ENCODE data around the gene TGFBR1. TPM values are rescaled to one million over a fixed set of nuclear protein-coding genes. Genes with fewer than 3 reads are reported as not detected.
A peak's percentile ranks its signal among the peaks of the same experiment; 100 is the strongest.

The TGFBR1 gene
- total RNA-seq, 6 donors from 2014 or later = 13.6 to 63.1 (median 37.9) TPM

GRCh38 chr9:99169086-99169485 is 64.2 kb downstream of the TGFBR1 start:
- DNase-seq (no peak), ATAC-seq (ENCODE audit: low FRiP score in 2 of 2) (no peak)
- TF ChIP-seq EP300 (IDR thresholded peaks at IDR 0.05) (no peak), POLR2A (IDR thresholded peaks at IDR 0.05) (no peak), POLR2AphosphoS5 (IDR thresholded peaks at IDR 0.05) (no peak)
- TF ChIP-seq, protein P1, sequence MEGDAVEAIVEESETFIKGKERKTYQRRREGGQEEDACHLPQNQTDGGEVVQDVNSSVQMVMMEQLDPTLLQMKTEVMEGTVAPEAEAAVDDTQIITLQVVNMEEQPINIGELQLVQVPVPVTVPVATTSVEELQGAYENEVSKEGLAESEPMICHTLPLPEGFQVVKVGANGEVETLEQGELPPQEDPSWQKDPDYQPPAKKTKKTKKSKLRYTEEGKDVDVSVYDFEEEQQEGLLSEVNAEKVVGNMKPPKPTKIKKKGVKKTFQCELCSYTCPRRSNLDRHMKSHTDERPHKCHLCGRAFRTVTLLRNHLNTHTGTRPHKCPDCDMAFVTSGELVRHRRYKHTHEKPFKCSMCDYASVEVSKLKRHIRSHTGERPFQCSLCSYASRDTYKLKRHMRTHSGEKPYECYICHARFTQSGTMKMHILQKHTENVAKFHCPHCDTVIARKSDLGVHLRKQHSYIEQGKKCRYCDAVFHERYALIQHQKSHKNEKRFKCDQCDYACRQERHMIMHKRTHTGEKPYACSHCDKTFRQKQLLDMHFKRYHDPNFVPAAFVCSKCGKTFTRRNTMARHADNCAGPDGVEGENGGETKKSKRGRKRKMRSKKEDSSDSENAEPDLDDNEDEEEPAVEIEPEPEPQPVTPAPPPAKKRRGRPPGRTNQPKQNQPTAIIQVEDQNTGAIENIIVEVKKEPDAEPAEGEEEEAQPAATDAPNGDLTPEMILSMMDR (IDR thresholded peaks at IDR 0.05) = no peak
- WGBS, 2 donors = 68 to 92% methylated on average over 2 of the region's 2 CpGs
- H3K27me3 ChIP-seq = no peaks in the 10 kb centered on the region
- H3K4me3 ChIP-seq = no peak overlapping the region
- H3K36me3 ChIP-seq = no peaks in the 10 kb centered on the region
- H3K4me1 ChIP-seq = no peaks in the 10 kb centered on the region
- H3K27ac ChIP-seq = no peak overlapping the region
- no peaks in the 10 kb centered on the region for H3K9me3 ChIP-seq

GRCh38 chr9:99169982-99170761 is 65.3 kb downstream of the TGFBR1 start:
- no peak for DNase-seq
- no peak for TF ChIP-seq EP300 (IDR thresholded peaks at IDR 0.05)
- H3K4me3 ChIP-seq = no peak overlapping the region
- WGBS, 2 donors = 62 to 66% methylated on average over 9 to 10 of the region's 10 CpGs
- no peaks in the 10 kb centered on the region for H3K4me1 ChIP-seq
- no peaks in the 10 kb centered on the region for H3K36me3 ChIP-seq
- H3K9me3 ChIP-seq = no peaks in the 10 kb centered on the region
- no peak overlapping the region for H3K27ac ChIP-seq
- no peak for ATAC-seq (ENCODE audit: low FRiP score in 2 of 2)
- no peaks in the 10 kb centered on the region for H3K27me3 ChIP-seq

DNA sequence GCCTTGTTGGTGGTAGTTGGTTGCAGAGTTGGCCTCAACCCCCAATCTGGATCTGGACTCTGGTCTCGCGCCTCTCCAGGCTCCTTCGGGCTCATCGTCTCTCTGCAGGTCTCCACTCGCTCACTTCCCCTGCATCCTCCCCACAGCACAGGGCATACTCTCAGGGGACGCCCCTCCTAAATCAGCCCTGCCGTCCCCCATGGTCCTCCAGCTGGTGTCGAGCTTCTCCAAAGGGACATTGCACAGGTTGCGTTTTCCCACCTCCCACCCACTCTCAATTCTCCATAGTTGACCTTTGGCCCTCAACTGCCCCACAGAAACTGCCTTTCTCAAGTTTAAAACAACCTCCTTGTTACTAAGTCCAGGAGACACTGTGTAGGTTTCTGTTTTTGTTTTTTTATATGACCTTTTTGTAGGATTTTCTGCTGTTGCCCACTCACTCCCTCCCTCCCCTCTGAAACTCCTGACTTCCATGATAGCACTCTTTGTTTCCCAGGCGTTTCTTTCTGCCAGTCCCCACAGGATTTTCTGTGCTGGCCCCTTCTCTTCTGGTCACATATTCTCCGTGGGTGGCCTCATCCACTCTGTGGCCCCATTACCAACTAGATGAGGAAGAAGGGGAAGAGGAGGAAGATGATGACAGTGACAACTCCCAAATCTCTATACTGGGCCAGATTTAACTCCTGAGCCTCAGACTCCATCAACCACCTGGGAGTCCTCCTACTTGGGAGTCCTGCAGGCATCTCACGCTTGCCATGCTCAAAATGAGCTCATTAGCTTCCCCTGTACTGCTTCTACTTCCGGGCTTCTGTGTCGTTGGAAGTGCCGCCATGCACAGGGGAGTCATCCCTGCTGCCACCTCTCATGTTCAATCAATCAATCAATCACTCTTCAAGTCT is 66.6 kb downstream of the TGFBR1 start:
- DNase-seq = no peak
- no peaks in the 10 kb centered on the region for H3K4me1 ChIP-seq
- TF ChIP-seq POLR2A (IDR thresholded peaks at IDR 0.05) (no peak), EP300 (IDR thresholded peaks at IDR 0.05) (no peak), POLR2AphosphoS5 (IDR thresholded peaks at IDR 0.05) (no peak)
- TF ChIP-seq, protein P1 (IDR thresholded peaks at IDR 0.05) = no peak
- no peak overlapping the region for H3K4me3 ChIP-seq
- 86 to 88% methylated on average over 15 of the region's 15 CpGs for WGBS, 2 donors
- no peaks in the 10 kb centered on the region for H3K36me3 ChIP-seq
- H3K27me3 ChIP-seq = no peaks in the 10 kb centered on the region
- no peak overlapping the region for H3K27ac ChIP-seq
- ATAC-seq (ENCODE audit: low FRiP score in 2 of 2) = peak in 1 of 2 donors; percentile 41
- H3K9me3 ChIP-seq = no peaks in the 10 kb centered on the region

GRCh38 chr9:99172124-99173091 is 67.5 kb downstream of the TGFBR1 start:
- TF ChIP-seq POLR2A (IDR thresholded peaks at IDR 0.05) = no peak
- TF ChIP-seq EP300 (IDR thresholded peaks at IDR 0.05) = no peak
- no peak for TF ChIP-seq POLR2AphosphoS5 (IDR thresholded peaks at IDR 0.05)
- TF ChIP-seq, protein P1 (IDR thresholded peaks at IDR 0.05) = no peak
- Histone ChIP-seq H3K4me1 (no peaks in the 10 kb centered on the region), H3K27ac (no peak overlapping the region), H3K36me3 (no peaks in the 10 kb centered on the region), H3K27me3 (no peaks in the 10 kb centered on the region), H3K9me3 (no peaks in the 10 kb centered on the region), H3K4me3 (no peak overlapping the region)
- whole genome bisulfite sequencing, 2 donors = 81 to 82% methylated on average over 10 of the region's 10 CpGs
- ATAC-seq (ENCODE audit: low FRiP score in 2 of 2) (no peak), DNase-seq (no peak)
